Mammary microvascular endothelial cell (primary cell): ENCODE results near the gene EEF1AKMT3. TPM values are rescaled to one million over a fixed set of nuclear protein-coding genes. Genes with fewer than 3 reads are reported as not detected.

Source experiments
- total RNA-seq: library from RNA; depleted of rRNA; stranded (reverse); fragments of >200 nt; gene quantifications from 2 replicates; pipeline ENCODE4 v1.2.3, GENCODE V29; 2015

The EEF1AKMT3 gene
- 5.0 and 5.1 TPM in 2 replicates for total RNA-seq

GRCh38 chr12:57772429-57773322 lies at the start of gene EEF1AKMT3:
EEF1AKMT3 (plus strand) TSS chr12:57772614; CDS start chr12:57772725, 111 bp downstream.

GRCh38 chr12:57738661-57739237 lies 33.7 kb upstream of the EEF1AKMT3 start, which contains the start of gene AGAP2:
AGAP2 (minus strand) TSS chr12:57738742; CDS start chr12:57738246, 496 bp downstream.

GRCh38 chr12:57744777-57745484 lies 27.5 kb upstream of the EEF1AKMT3 start, which contains the start of gene TSPAN31:
TSPAN31 (plus strand) TSS chr12:57745039; CDS start chr12:57745155, 116 bp downstream.

GRCh38 chr12:57751788-57752667 lies 20.4 kb upstream of the EEF1AKMT3 start, which contains the start of gene CDK4:
CDK4 (minus strand) TSS chr12:57752310; CDS start chr12:57751717, 593 bp downstream.

GRCh38 chr12:57754411-57755193 lies 17.8 kb upstream of the EEF1AKMT3 start, which contains the start of gene MARCHF9:
MARCHF9 (plus strand) TSS chr12:57755103; CDS start chr12:57755529, 426 bp downstream.

GRCh38 chr12:57766464-57767304 lies 5.7 kb upstream of the EEF1AKMT3 start, which contains the start of gene CYP27B1:
CYP27B1 (minus strand) TSS chr12:57767078; CDS start chr12:57767041, 37 bp downstream.

GRCh38 chr12:57771873-57772428 lies 463 bp upstream of the EEF1AKMT3 start, which contains the start of gene METTL1:
METTL1 (minus strand) TSS chr12:57772105; CDS start chr12:57772083, 22 bp downstream.

GRCh38 chr12:57782608-57783465 lies 10.4 kb downstream of the EEF1AKMT3 start, which contains the start of gene TSFM:
TSFM (plus strand) TSS chr12:57782787; CDS start chr12:57782802, 15 bp downstream.

Other genes with a start within 250 kb of the EEF1AKMT3 start
- gene MBD6, start 249.8 kb upstream of the EEF1AKMT3 start, total RNA-seq = 5.1 and 10.9 TPM in 2 replicates
- 196 and 201 TPM in 2 replicates for gene DCTN2, start 225.4 kb upstream of the EEF1AKMT3 start, total RNA-seq
- 0.07 TPM in 1 of 2 replicates, not detected in the other for gene KIF5A, start 222.6 kb upstream of the EEF1AKMT3 start, total RNA-seq
- 4.7 and 5.6 TPM in 2 replicates for gene PIP4K2C, start 181.4 kb upstream of the EEF1AKMT3 start, total RNA-seq
- gene DTX3, start 167.8 kb upstream of the EEF1AKMT3 start, total RNA-seq = 0.40 and 2.0 TPM in 2 replicates
- gene ARHGEF25, start 161.2 kb upstream of the EEF1AKMT3 start, total RNA-seq = 0.07 and 0.15 TPM in 2 replicates
- gene B4GALNT1, start 139.4 kb upstream of the EEF1AKMT3 start, total RNA-seq = 0.13 TPM in 1 of 2 replicates, not detected in the other
- 185 and 229 TPM in 2 replicates for gene OS9, start 78.5 kb upstream of the EEF1AKMT3 start, total RNA-seq
- 0.07 and 0.25 TPM in 2 replicates for gene AGAP2, start 33.9 kb upstream of the EEF1AKMT3 start, total RNA-seq
- gene TSPAN31, start 27.6 kb upstream of the EEF1AKMT3 start, total RNA-seq = 42.6 and 44.3 TPM in 2 replicates
- 235 and 265 TPM in 2 replicates for gene CDK4, start 20.3 kb upstream of the EEF1AKMT3 start, total RNA-seq
- 1.3 and 2.8 TPM in 2 replicates for gene MARCHF9, start 17.5 kb upstream of the EEF1AKMT3 start, total RNA-seq
- 0.53 and 1.6 TPM in 2 replicates for gene CYP27B1, start 5.5 kb upstream of the EEF1AKMT3 start, total RNA-seq
- 10.6 and 16.2 TPM in 2 replicates for gene METTL1, start 509 bp upstream of the EEF1AKMT3 start, total RNA-seq
- gene TSFM, start 10.2 kb downstream of the EEF1AKMT3 start, total RNA-seq = 25.4 and 35.1 TPM in 2 replicates
- 0.05 and 0.27 TPM in 2 replicates for gene AVIL, start 46.1 kb downstream of the EEF1AKMT3 start, total RNA-seq
- gene CTDSP2, start 74.1 kb downstream of the EEF1AKMT3 start, total RNA-seq = 85.4 and 86.8 TPM in 2 replicates
- 4.4 and 14.7 TPM in 2 replicates for gene ATP23, start 169.0 kb downstream of the EEF1AKMT3 start, total RNA-seq